Subcutaneous adipose tissue (tissue), 4 donors: ENCODE measurements around the gene GLB1L2. TPM values are rescaled to one million over a fixed set of nuclear protein-coding genes. Genes with fewer than 3 reads are reported as not detected.

Experiments
- CTCF ChIP-seq: fragments of 450-650 bp; IDR thresholded peaks from one replicate; pipeline ENCODE4 v1.5.1; 2016; ENCODE audit warnings: low read depth, mild to moderate bottlenecking, control low read depth, antibody characterized with exemption, moderate library complexity
- total RNA-seq, 4 donors: library from RNA; depleted of rRNA; stranded (reverse); fragments of >200 nt; gene quantifications; one replicate each; pipeline ENCODE4 v1.1.0, GENCODE V29; 2016

Gene GLB1L2
- total RNA-seq, 4 donors from 2014 or later, result 0.49 to 2.4 (median 0.80) TPM

DNA sequence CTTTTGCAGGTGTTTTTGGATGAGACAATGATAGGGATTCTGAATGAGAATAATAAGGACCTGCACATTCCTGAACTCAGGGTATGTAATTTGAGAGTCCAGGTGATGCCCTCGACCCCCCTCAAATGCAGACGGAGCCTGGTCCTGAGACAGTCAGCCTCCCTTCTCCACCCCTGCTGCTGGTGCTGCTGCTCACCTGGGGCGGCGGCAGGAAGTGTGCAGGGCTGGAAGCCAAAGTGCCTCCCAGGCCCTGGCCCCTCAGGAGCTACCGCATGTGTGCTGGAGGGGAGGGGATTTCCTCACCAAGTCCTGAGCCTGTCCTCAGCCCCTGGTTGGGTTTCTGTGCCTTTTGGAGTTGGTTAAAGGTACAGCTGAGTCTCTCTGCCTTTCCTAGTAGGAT lies 19.0 kb upstream of the GLB1L2 start:
- TF ChIP-seq CTCF, result no peak

DNA sequence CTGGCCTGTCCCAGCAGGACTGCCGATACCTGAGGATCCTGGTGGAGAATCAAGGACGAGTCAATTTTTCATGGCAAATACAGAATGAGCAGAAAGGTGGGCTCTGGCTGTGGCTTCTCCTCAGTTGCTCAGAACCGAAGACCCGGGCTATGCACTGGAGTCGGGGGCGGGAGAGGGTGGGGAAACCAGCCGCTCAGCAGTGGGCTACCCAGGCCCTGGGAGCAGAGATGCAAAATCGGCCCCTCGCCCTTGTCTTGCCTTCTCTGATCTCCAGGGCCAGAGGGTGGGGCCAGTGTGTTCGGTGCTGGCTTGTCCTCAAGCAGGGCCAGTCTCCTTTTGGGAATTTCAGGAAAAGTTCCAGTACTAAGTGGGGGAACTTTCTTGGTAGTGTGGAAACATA lies 18.4 kb upstream of the GLB1L2 start:
- no peak for TF ChIP-seq CTCF

GRCh38 chr11:134313821-134314607 lies 17.8 kb upstream of the GLB1L2 start:
- no peak for TF ChIP-seq CTCF

DNA sequence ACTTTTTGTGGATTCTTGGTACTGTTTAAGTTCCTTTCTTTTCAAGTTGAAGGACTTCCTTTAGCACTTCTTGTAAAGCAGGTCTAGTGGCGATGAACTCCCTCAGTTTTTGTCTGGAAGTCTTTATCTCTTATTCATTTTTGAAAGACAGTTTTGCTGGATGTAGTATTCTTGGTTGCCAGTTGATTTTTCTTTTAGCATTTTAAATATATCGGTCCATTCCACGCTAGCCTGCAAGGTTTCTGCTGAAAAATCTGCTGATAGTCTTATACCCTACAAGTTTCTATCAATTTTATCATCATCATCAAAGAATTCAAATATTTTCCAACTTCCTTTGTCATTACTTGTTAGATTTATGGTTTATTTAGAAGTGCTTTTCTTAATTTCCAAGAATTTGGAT lies 14.7 kb upstream of the GLB1L2 start:
- no peak for TF ChIP-seq CTCF

GRCh38 chr11:134322553-134322952 lies 9.2 kb upstream of the GLB1L2 start:
- TF ChIP-seq CTCF, result no peak

- TF ChIP-seq CTCF, result no peak
Observed at GRCh38 chr11:134328433-134328832, 3.4 kb upstream of the GLB1L2 start.

GRCh38 chr11:134330611-134331353 lies 1.0 kb upstream of the GLB1L2 start:
- no peak for TF ChIP-seq CTCF
